Measurements from ENCODE around the gene LRRC74A.

LRRC74A gene

GRCh38 chr14:76810953-76811400, 15.2 kb upstream of the LRRC74A start:
- FAIRE-seq: no peak

GRCh38 chr14:76811561-76811960, 14.6 kb upstream of the LRRC74A start:
- FAIRE-seq: no peak

DNA sequence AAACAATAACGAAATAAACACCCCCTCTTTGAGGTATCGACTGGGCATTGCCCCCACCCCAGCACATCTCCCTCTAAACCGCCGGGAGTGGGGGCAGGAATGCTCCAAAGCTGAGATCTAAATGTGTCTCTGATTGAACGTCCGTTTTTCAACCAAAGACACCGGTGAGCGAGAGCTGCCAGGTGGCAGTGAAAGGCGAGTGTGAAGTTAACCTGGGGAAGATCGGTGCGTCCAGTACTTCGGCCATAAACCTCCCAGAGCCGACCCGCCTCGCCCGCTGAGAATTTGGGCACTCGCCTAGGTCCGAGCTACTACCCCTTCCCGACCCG, 14.2 kb upstream of the LRRC74A start:
- FAIRE-seq: no peak

- FAIRE-seq: no peak
Measured at GRCh38 chr14:76812422-76813383, 13.5 kb upstream of the LRRC74A start, which contains the start of gene ANGEL1. Gene ANGEL1 (minus strand): TSS chr14:76812882. CDS start chr14:76812827, 55 bp downstream.

GRCh38 chr14:76814726-76815645, 11.2 kb upstream of the LRRC74A start:
- FAIRE-seq: no peak

DNA sequence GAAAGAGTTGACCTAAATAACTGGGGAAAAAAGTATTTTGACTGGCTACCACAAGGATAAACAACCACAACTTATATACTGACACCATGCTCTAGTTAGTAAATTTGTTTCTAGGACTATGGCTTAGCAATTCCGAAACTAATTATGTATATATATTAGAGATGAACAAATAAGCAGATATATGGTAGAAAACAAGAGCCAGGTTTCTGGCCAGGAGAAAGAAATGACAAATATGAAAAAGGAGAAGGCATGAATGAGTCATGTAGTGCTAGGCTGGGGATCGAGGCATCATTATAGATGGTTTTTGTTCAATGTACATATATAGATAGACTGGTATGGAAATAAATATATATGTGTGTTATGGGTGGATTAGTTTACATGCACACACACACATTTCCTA, 5.5 kb upstream of the LRRC74A start:
- no peak for FAIRE-seq

- FAIRE-seq: no peak
Measured at GRCh38 chr14:76827696-76828296, 1.6 kb downstream of the LRRC74A start.

- FAIRE-seq: no peak
Measured at GRCh38 chr14:76828339-76829012, 2.3 kb downstream of the LRRC74A start.

DNA sequence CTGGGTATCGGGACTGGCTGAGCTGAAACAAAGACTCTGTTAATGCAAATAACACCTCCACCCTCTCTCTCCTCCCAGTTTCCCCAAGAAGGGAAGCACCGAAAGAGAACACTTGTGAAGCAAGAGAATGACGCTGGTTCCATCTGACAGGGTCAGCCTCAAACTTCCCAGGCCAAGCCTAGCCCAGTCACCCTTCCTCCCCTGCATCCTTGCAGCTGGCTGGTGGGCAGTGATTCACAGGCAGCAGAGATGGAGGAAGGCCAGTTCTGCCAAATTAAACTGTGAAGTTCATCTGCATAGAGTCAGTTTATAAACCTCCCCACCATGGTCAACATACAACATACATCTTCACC, 2.8 kb downstream of the LRRC74A start:
- FAIRE-seq: no peak

GRCh38 chr14:76829650-76830421, 3.6 kb downstream of the LRRC74A start:
- no peak for FAIRE-seq

GRCh38 chr14:76830556-76830955, 4.3 kb downstream of the LRRC74A start:
- FAIRE-seq: no peak

GRCh38 chr14:76832503-76832988, 6.3 kb downstream of the LRRC74A start:
- FAIRE-seq: no peak

DNA sequence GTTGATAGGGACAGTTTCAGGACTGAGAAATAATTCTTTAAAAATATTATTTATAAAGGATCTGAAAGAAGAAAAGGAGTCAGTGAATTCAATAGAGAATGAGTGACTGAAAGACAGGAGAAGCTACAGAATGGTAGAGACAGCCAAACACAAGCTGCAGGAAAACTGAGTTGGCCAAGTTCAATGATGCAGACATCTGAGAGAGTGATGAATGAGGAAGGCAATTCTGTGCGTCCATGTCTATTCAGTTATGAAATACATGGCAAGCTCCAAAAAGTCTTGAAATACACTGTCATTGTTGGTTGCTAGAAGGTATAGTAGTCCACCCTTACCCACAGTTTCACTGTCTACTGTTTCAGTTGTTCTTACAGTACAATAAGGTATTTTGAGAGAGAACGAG, 6.8 kb downstream of the LRRC74A start:
- FAIRE-seq: no peak

DNA sequence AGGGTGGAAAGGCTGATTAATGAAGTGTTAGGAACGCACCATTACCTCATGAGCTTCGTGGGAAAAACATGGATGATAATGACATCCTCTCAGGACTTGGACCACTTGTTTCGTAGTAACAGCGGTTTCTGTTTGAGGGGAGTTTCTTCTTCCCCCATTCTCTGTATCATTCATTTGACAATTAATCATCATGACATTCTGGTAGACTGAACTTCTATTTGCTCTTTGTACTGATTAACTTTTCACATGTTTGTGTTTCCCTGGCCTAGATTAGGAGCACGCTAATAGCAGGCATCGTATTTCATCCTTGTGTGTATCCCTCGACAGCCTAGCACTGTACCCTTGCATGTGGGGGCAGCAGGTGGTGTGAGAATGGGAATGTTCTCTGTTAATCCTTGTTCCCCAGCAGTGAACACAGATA, 8.0 kb downstream of the LRRC74A start:
- FAIRE-seq: no peak

- FAIRE-seq: no peak
Measured at GRCh38 chr14:76836029-76836630, 9.9 kb downstream of the LRRC74A start.

GRCh38 chr14:76837524-76837923, 11.3 kb downstream of the LRRC74A start:
- FAIRE-seq: no peak

DNA sequence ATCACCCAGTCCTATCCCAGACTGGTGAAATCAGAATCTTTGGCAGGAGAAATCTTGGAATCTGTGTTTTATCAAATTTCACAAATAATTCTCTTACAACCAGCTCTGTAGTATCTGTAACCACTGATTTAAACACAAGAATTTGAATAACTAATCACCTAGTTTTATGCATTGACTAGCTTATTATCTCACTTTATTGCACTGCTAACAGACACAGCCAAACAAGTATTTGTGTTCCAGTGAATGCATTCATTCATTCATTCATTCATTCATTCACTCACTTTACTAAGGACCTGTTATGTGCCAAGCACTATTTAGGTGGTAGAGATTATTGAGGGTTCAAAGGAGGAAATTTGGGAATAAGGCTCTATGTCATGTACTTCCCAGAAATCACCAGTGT, 16.2 kb downstream of the LRRC74A start:
- no peak for FAIRE-seq

DNA sequence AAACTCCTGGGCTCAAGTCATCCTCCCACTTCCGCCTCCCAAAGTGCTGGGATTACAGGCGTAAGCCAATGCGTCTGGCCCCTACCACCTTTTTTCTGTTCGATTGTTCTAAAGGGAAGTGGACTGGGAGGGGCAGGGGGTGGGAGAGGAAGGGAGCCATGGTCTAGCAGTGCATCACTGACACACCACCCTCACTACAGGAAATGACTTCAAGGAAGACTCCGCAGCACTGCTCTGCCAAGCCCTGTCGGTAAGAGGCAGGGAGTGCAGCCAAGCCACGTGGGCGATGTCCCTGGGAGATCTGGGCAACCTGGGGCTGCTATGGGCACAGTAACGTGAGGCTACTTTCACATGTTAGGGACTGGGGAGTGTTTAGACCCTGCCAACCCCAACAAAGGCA, 18.0 kb downstream of the LRRC74A start:
- no peak for FAIRE-seq

DNA sequence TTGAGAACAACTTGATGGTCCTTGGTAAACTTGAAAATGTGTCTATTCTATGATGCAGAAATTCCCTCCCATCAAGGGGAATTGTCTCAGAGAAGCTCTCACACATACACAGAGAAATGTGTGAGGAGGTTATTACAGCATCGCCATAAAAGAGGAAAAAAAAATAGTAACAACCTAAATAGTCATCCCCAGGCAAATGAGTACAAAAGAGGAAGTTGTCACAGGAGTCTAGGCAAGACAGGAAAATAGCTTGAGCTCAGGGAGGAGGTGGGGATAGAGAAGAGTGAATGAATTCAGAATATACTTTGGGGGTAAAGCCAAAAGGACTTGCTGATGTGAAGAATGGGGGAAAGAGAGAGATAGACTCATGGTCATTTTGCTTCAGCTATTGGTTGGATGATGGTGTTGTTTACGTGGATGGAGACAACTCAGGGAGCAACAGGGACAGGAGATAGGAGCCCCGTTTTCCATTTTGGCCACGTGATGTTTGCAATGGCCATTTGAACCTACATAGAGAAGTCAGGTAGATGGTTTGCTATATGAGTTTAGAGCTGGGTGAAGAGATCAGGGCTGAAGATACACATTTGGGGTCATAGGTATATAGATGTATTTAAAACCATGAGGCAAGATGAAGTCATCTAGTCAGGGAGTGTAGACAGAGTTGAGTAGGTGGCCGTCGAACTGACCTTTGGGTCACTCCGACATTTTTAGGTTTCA, 20.3 kb downstream of the LRRC74A start:
- FAIRE-seq: no peak

DNA sequence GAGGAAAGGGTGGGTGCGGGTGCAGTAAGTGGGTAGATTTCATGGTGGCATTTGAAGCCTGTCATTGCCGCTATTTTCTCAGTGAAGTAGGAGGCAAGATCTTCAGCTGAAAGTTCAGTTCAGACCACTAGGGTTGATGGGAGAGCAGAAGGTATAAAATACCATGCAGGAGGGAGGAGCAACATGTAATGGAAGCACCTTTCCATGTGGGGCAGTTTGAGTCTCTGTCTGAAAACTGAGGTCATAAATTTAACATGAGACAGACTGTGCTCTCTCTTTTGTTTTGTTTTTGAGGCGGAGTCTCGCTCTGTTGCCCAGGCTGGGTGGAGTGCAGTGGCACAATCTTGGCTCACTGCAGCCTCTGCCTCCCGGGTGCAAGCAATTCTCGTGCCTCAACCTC, 22.7 kb downstream of the LRRC74A start:
- FAIRE-seq: no peak

Data from colon (tissue), 2 donors.